ENCODE measurements around the gene RNF2. TPM values are rescaled to one million over a fixed set of nuclear protein-coding genes. Genes with fewer than 3 reads are reported as not detected.

RNF2 gene
- 12.3 and 18.2 TPM in 2 replicates for total RNA-seq

DNA sequence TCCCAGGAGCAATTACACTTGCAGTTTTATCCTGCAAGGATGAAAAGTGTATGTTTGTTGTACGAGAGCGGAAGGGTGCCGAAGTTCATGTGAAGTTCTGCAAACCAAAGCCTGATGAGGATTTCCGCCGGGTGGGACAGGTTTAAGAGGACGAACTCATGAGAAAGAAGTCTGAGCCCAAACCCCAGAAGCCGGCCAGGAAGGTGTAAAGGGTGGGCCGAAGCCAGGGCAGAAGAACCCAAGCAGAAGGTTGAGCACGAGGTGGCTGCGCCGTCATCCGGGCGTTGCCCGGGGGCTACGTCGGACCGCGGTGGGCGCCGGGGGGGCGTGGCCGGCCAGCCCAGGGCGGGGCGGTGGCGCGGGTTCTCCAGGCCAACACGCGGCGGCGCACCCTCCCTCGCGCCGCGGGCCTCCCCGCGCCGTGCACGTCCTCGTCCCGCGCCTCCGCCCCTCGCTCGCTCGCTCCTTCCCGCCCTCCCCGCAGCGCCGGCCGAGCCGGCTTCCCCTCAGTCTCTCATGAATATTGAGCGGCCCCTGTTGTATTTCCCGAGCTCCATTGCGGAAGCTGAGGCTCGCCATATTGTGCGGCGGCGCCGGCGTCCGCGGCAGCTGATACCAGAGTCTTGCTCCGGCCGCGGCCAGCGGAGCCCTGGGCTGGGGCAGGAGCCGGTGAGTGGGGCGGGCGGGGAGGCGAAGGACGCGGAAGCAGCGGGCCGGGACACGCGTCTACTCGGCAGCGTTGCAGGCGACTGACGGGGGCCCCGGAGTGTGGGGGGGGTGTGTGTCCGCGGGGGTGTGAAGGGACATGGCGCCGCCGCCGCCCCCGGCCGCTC, at the start of gene RNF2:
Gene RNF2 (plus strand): TSS at position 578 of the 833 bp plus-strand sequence. CDS start 41,996 bp downstream, outside the sequence.

Other genes with a start within 250 kb of the RNF2 start
- gene NIBAN1, start 71.0 kb upstream of the RNF2 start, total RNA-seq, result 13.1 and 33.3 TPM in 2 replicates
- gene TRMT1L, start 111.4 kb downstream of the RNF2 start, total RNA-seq, result 18.6 and 22.9 TPM in 2 replicates
- 3.3 and 5.8 TPM in 2 replicates for gene SWT1, start 111.6 kb downstream of the RNF2 start, total RNA-seq

Data from aortic smooth muscle cell (primary cell).